GM23338 (cell line): ENCODE data around the gene ZNF526. TPM values are rescaled to one million over a fixed set of nuclear protein-coding genes. Genes with fewer than 3 reads are reported as not detected.

Source experiments
- ATAC-seq: fragments of 200-7000 bp; cut with Tn5 transposase; 3 replicates; pipeline ENCODE4 v1.9.1; 2020
- DNase-seq: peaks from one replicate; pipeline ENCODE4 v3.0.0-alpha.2; 2015; ENCODE audit warnings: low spot score
- H2AFZ ChIP-seq: fragments of 200-600 bp; sonication (generic); 2 replicates; pipeline ENCODE4 v1.8.0; 2016; ENCODE audit warnings: antibody characterized with exemption, mild to moderate bottlenecking, moderate library complexity
- H3F3A ChIP-seq: fragments of 200-600 bp; sonication (generic); replicated peaks from 2 replicates; pipeline ENCODE4 v1.8.0; 2017; ENCODE audit warnings: antibody characterized with exemption, mixed run types, low read depth
- H3K27ac ChIP-seq: fragments of 200-600 bp; sonication (generic); 2 replicates; pipeline ENCODE4 v1.6.1; 2016; ENCODE audit warnings: low read depth
- H3K27me3 ChIP-seq: fragments of 200-600 bp; sonication (generic); 2 replicates; pipeline ENCODE4 v1.8.0; 2016; ENCODE audit warnings: mild to moderate bottlenecking, mixed run types, moderate library complexity; ENCODE audit not compliant: insufficient read depth
- H3K36me3 ChIP-seq: fragments of 200-600 bp; sonication (generic); 2 replicates; pipeline ENCODE4 v1.8.0; 2016; ENCODE audit warnings: mild to moderate bottlenecking; ENCODE audit not compliant: insufficient read depth
- H3K4me1 ChIP-seq: fragments of 200-600 bp; sonication (generic); 2 replicates; pipeline ENCODE4 v1.8.0; 2016; ENCODE audit warnings: mild to moderate bottlenecking, moderate library complexity; ENCODE audit not compliant: insufficient read depth
- H3K4me2 ChIP-seq: fragments of 200-600 bp; sonication (generic); 2 replicates; pipeline ENCODE4 v1.7.1; 2017; ENCODE audit warnings: mixed run types
- H3K4me3 ChIP-seq: fragments of 200-600 bp; sonication (generic); 2 replicates; pipeline ENCODE4 v1.6.1; 2016; ENCODE audit warnings: mixed run types
- H3K79me2 ChIP-seq: fragments of 200-600 bp; sonication (generic); replicated peaks from 2 replicates; pipeline ENCODE4 v1.8.0; 2017; ENCODE audit warnings: mild to moderate bottlenecking; ENCODE audit not compliant: insufficient read depth
- H3K9me2 ChIP-seq: fragments of 200-600 bp; sonication (generic); 2 replicates; pipeline ENCODE4 v1.8.0; 2017; ENCODE audit not compliant: insufficient read depth
- H4K20me1 ChIP-seq: fragments of 200-600 bp; sonication (generic); replicated peaks from 2 replicates; pipeline ENCODE4 v1.8.0; 2017; ENCODE audit warnings: mild to moderate bottlenecking; ENCODE audit not compliant: insufficient read depth
- H3K27ac Mint-ChIP-seq: 2 replicates; pipeline ENCODE4 v1.8.0; 2020; ENCODE audit warnings: inconsistent platforms, mild to moderate bottlenecking, moderate library complexity, mixed read lengths
- H3K27me3 Mint-ChIP-seq: 3 replicates; pipeline ENCODE4 v1.8.0; 2022; ENCODE audit warnings: low read depth, mild to moderate bottlenecking, moderate library complexity, mixed read lengths, inconsistent platforms; ENCODE audit not compliant: insufficient read depth, poor library complexity
- H3K36me3 Mint-ChIP-seq: 3 replicates; pipeline ENCODE4 v1.8.0; 2021; ENCODE audit warnings: low read depth, mild to moderate bottlenecking, inconsistent platforms, moderate library complexity, mixed read lengths
- H3K4me1 Mint-ChIP-seq: 3 replicates; pipeline ENCODE4 v1.8.0; 2020; ENCODE audit warnings: mild to moderate bottlenecking, inconsistent platforms, mixed read lengths
- H3K4me3 Mint-ChIP-seq: 3 replicates; pipeline ENCODE4 v1.8.0; 2021; ENCODE audit warnings: moderate library complexity, mild to moderate bottlenecking, inconsistent platforms, mixed read lengths
- H3K9me3 Mint-ChIP-seq: 3 replicates; pipeline ENCODE4 v1.8.0; 2020; ENCODE audit warnings: moderate library complexity, mild to moderate bottlenecking, inconsistent platforms, mixed read lengths
- CREB1 ChIP-seq: fragments of 250-450 bp; sonication (Bioruptor Pico); IDR thresholded peaks from 2 replicates; pipeline ENCODE4 v1.5.0; 2020; ENCODE audit warnings: low read depth, mild to moderate bottlenecking, moderate library complexity
- CTCF ChIP-seq, 2 experiments: fragments of 200-600 bp in 1 of 2; sonication (generic) in 1 of 2; conservative IDR thresholded peaks; 2 replicates each; pipeline versions ENCODE4 v1.5.1 to v1.6.1; 2016 to 2017; ENCODE audit warnings: antibody characterized with exemption in 2 of 2, low read depth in 2 of 2, mild to moderate bottlenecking in 2 of 2, moderate library complexity in 1 of 2
- ETS1 ChIP-seq: IDR thresholded peaks from 2 replicates; pipeline ENCODE4 v1.6.1; 2016; ENCODE audit warnings: antibody characterized with exemption
- EZH2 ChIP-seq: fragments of 200-600 bp; sonication (generic); IDR thresholded peaks from one replicate; pipeline ENCODE4 v1.8.0; 2017; ENCODE audit warnings: antibody characterized with exemption, mild to moderate bottlenecking, low read depth; ENCODE audit not compliant: unreplicated experiment
- EZH2phosphoT487 ChIP-seq: fragments of 200-600 bp; sonication (generic); IDR thresholded peaks from one replicate; pipeline ENCODE4 v1.8.1; 2018; ENCODE audit warnings: antibody characterized with exemption; ENCODE audit not compliant: unreplicated experiment
- JUNB ChIP-seq: IDR thresholded peaks from one replicate; pipeline ENCODE4 v1.6.1; 2016; ENCODE audit warnings: antibody characterized with exemption; ENCODE audit not compliant: unreplicated experiment
- NANOG ChIP-seq: IDR thresholded peaks from 2 replicates; pipeline ENCODE4 v1.6.1; 2016; ENCODE audit warnings: antibody characterized with exemption, borderline replicate concordance
- POLR2AphosphoS5 ChIP-seq: IDR thresholded peaks from 2 replicates; pipeline ENCODE4 v1.6.1; 2016; ENCODE audit warnings: antibody characterized with exemption, low read depth
- REST ChIP-seq: IDR thresholded peaks from one replicate; pipeline ENCODE4 v1.6.1; 2018; ENCODE audit warnings: antibody characterized with exemption; ENCODE audit not compliant: unreplicated experiment
- STAT1 ChIP-seq: IDR thresholded peaks from one replicate; pipeline ENCODE4 v1.6.1; 2016; ENCODE audit warnings: antibody characterized with exemption; ENCODE audit not compliant: unreplicated experiment
- ZNF114 ChIP-seq: fragments of 250-450 bp; sonication (Bioruptor Pico); IDR thresholded peaks from 2 replicates; pipeline ENCODE4 v1.5.0; 2020; ENCODE audit warnings: mild to moderate bottlenecking, moderate library complexity
- ZNF331 ChIP-seq: fragments of 250-450 bp; sonication (Bioruptor Pico); IDR thresholded peaks from 2 replicates; pipeline ENCODE4 v1.5.0; 2020; ENCODE audit warnings: low read depth, mild to moderate bottlenecking, moderate library complexity
- ZNF462 ChIP-seq: fragments of 250-450 bp; sonication (Bioruptor Pico); IDR thresholded peaks from 2 replicates; pipeline ENCODE4 v1.5.0; 2020; ENCODE audit warnings: mild to moderate bottlenecking, moderate library complexity
- polyA plus RNA-seq: library from polyadenylated mRNA; unstranded; fragments of >200 nt; fragmentation: Nextera tagmentation; extraction: Ambion mirVana; gene quantifications from 2 replicates; pipeline ENCODE4 v1.2.1, GENCODE V29; 2016
- total RNA-seq: library from RNA; depleted of rRNA; stranded (reverse); fragments of >200 nt; shearing (Covaris generic); gene quantifications from 2 replicates; pipeline ENCODE4 v1.2.3, GENCODE V29; 2014

Gene ZNF526
- total and polyA plus RNA-seq, 2 experiments from 2014 or later = 4.7 to 13.3 TPM

- no peak overlapping the region for H3K4me3 ChIP-seq
- Mint-ChIP-seq H3K27ac (no peak overlapping the region), H3K36me3 (peaks cover 65% of the 10 kb centered on the region), H3K27me3 (peaks cover 3% of the 10 kb centered on the region), H3K4me1 (no peaks in the 10 kb centered on the region), H3K4me3 (no peak overlapping the region; the same call in 2 of the 3 replicates), H3K9me3 (no peaks in the 10 kb centered on the region; the same call in 2 of the 3 replicates)
- H2AFZ ChIP-seq = no peak overlapping the region
- no peak overlapping the region for H3K4me2 ChIP-seq
- H3K36me3 ChIP-seq = no peaks in the 10 kb centered on the region
- ATAC-seq (no peak), DNase-seq (no peak)
- no peaks in the 10 kb centered on the region for H3K9me2 ChIP-seq
- no peaks in the 10 kb centered on the region for H3K27me3 ChIP-seq
- TF ChIP-seq REST (no peak), ZNF331 (no peak), ZNF462 (CRISPR knock-in tag) (no peak), CREB1 (CRISPR knock-in tag) (no peak), ETS1 (no peak), JUNB (no peak), NANOG (no peak), EZH2phosphoT487 (no peak), EZH2 (no peak), ZNF114 (no peak), CTCF (conservative IDR thresholded peaks at IDR 0.05; ENCODE audit: low read depth in 2 of 2) (no peak), STAT1 (no peak), POLR2AphosphoS5 (no peak)
- no peaks in the 10 kb centered on the region for H3K4me1 ChIP-seq
- peaks cover 11% of the 10 kb centered on the region for H3K79me2 ChIP-seq
- no peak overlapping the region for H3K27ac ChIP-seq
- peaks cover 20% of the 10 kb centered on the region for H4K20me1 ChIP-seq
- peaks cover 11% of the 10 kb centered on the region; the same call in 1 of the 2 replicates for H3F3A ChIP-seq
Measured at GRCh38 chr19:42226886-42227285, 6.8 kb downstream of the ZNF526 start.
